SU-DHL-6 (cell line): ENCODE measurements around the gene GCFC2.

Experiments used
- CTCF ChIP-seq: fragments of 200-600 bp; sonication (generic); IDR thresholded peaks from one replicate; pipeline ENCODE4 v1.5.1; 2017; ENCODE audit warnings: antibody characterized with exemption, mild to moderate bottlenecking, low read length, moderate library complexity; ENCODE audit not compliant: insufficient read depth, poor library complexity, severe bottlenecking
- EZH2phosphoT487 ChIP-seq: fragments of 200-600 bp; sonication (generic), shearing (Covaris generic); conservative IDR thresholded peaks from 2 replicates; pipeline ENCODE4 v1.6.1; 2018; ENCODE audit warnings: mild to moderate bottlenecking, antibody characterized with exemption, low read length, moderate library complexity, mixed read lengths

DNA sequence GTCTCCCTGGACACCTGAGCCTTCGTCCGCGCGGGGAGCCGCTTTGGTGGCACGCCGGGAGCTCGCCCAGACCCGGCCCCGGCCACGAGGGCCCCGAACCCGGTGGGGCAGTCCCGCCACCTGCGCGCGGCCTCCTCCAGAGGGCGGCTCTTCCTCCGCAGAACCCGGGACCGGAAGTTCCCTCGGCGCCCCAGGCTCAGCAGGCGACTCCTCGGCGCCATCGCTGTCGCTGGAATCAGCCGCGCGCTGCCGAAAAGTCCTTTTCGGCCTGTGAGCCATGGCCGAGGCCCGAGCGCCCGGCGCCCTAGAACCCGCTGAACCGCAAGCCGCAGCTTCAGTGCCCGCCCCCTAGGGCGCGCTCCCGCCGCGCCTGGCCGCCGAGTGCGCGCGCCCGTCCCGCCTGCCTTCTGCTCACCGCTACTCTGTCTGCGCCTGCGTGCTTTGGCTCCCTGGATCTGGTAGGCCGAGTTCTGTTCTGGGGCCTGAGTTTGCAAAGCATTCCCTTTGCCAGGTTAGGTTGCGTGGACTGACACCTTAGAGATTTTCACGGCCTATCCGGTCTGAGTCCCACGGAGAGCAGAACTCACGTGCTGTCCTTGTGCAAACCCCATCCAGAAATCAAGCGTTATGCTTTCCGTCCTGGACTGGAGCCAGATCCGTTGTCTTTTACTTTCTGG is at the start of gene GCFC2:
- TF ChIP-seq CTCF (no peak), EZH2phosphoT487 (no peak)
